GM18508 (cell line): ENCODE measurements around the gene RHOG.

Source experiments
- ATAC-seq: cut with Tn5 transposase; IDR thresholded peaks from one replicate; pipeline ENCODE4 v1.9.1; 2021; ENCODE audit warnings: moderate number of reproducible peaks; ENCODE audit not compliant: insufficient read depth, unreplicated experiment

The RHOG gene

DNA sequence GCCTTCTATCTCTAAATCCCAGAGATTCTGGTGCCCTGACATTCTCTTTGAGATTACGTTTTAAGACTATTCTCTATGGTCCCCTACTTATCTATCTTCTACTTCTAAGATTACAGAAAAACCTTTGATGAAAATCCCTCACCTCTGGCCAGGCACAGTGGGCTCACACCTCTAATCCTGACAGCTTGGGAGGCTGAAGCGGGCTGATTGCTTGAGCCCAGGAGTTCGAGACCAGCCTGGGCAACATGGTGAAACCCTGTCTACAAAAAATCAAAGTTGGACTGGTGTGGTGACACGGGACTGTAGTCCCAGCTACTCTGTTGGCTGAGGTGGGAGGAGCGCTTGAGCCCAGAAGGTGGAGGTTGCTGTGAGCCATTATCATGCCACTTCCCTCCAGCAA, 57.8 kb downstream of the RHOG start:
- ATAC-seq: no peak

- ATAC-seq: no peak
Measured at GRCh38 chr11:3781423-3781822, 59.3 kb downstream of the RHOG start.
